H9 (cell line): Measurements from ENCODE around the gene PCDHA1. TPM values are rescaled to one million over a fixed set of nuclear protein-coding genes. Genes with fewer than 3 reads are reported as not detected.

ENCODE experiments used
- DNase-seq: peaks from one replicate; pipeline ENCODE4 v3.0.0-alpha.2; 2017
- H2AFZ ChIP-seq: one replicate; pipeline ENCODE4 v1.6.1; 2013; ENCODE audit warnings: mild to moderate bottlenecking, low read length, control low read depth, moderate library complexity
- H2AK5ac ChIP-seq: 2 replicates; pipeline ENCODE4 v1.6.1; 2013; ENCODE audit warnings: low read length, control low read depth, mixed read lengths; ENCODE audit not compliant: insufficient read length
- H2BK120ac ChIP-seq: one replicate; pipeline ENCODE4 v1.6.1; 2013; ENCODE audit warnings: low read depth, mild to moderate bottlenecking, low read length, control low read depth, inconsistent platforms; ENCODE audit not compliant: poor library complexity, severe bottlenecking
- H2BK12ac ChIP-seq: 2 replicates; pipeline ENCODE4 v1.6.1; 2013; ENCODE audit warnings: low read length, control low read depth, mixed read lengths, low read depth; ENCODE audit not compliant: insufficient read length
- H2BK15ac ChIP-seq: 2 replicates; pipeline ENCODE4 v1.6.1; 2013; ENCODE audit warnings: low read depth, low read length, control low read depth
- H2BK20ac ChIP-seq: one replicate; pipeline ENCODE4 v1.6.1; 2013; ENCODE audit warnings: low read depth, mild to moderate bottlenecking, low read length, control low read depth, inconsistent platforms; ENCODE audit not compliant: poor library complexity, severe bottlenecking
- H2BK5ac ChIP-seq: 2 replicates; pipeline ENCODE4 v1.6.1; 2013; ENCODE audit warnings: low read length, control low read depth, mixed read lengths; ENCODE audit not compliant: insufficient read length
- H3K14ac ChIP-seq: 2 replicates; pipeline ENCODE4 v1.6.1; 2013; ENCODE audit warnings: low read length, control low read depth; ENCODE audit not compliant: insufficient read depth
- H3K18ac ChIP-seq: 2 replicates; pipeline ENCODE4 v1.6.1; 2013; ENCODE audit warnings: low read depth, mild to moderate bottlenecking, mixed read lengths, low read length, control low read depth; ENCODE audit not compliant: insufficient read length
- H3K23ac ChIP-seq: 2 replicates; pipeline ENCODE4 v1.6.1; 2013; ENCODE audit warnings: low read length, control low read depth, mixed read lengths, low read depth; ENCODE audit not compliant: insufficient read length
- H3K23me2 ChIP-seq: 2 replicates; pipeline ENCODE4 v1.6.1; 2013; ENCODE audit warnings: low read depth, mild to moderate bottlenecking, mixed read lengths, low read length, control low read depth; ENCODE audit not compliant: insufficient read length, poor library complexity, severe bottlenecking
- H3K27ac ChIP-seq: 2 replicates; pipeline ENCODE4 v1.5.1; 2013; ENCODE audit warnings: low read length, control low read depth, mixed read lengths, low read depth; ENCODE audit not compliant: insufficient read length
- H3K27me3 ChIP-seq: 2 replicates; pipeline ENCODE4 v1.6.1; 2013; ENCODE audit warnings: low read length, control low read depth, inconsistent platforms; ENCODE audit not compliant: insufficient read depth
- H3K4ac ChIP-seq: 2 replicates; pipeline ENCODE4 v1.6.1; 2013; ENCODE audit warnings: low read depth, mild to moderate bottlenecking, control low read depth, inconsistent platforms, low read length, moderate library complexity
- H3K4me1 ChIP-seq: 2 replicates; pipeline ENCODE4 v1.6.1; 2013; ENCODE audit warnings: low read length, control low read depth, inconsistent platforms; ENCODE audit not compliant: insufficient read depth
- H3K4me2 ChIP-seq: 2 replicates; pipeline ENCODE4 v1.6.1; 2013; ENCODE audit warnings: low read length, control low read depth, mixed read lengths; ENCODE audit not compliant: insufficient read length, insufficient read depth
- H3K56ac ChIP-seq: 2 replicates; pipeline ENCODE4 v1.6.1; 2013; ENCODE audit warnings: low read depth, mild to moderate bottlenecking, mixed read lengths, low read length, control low read depth; ENCODE audit not compliant: insufficient read length
- H3K79me1 ChIP-seq: 2 replicates; pipeline ENCODE4 v1.6.1; 2013; ENCODE audit warnings: low read depth, mild to moderate bottlenecking, moderate library complexity, low read length, control low read depth, inconsistent platforms; ENCODE audit not compliant: insufficient read depth, poor library complexity, severe bottlenecking
- H3K79me2 ChIP-seq: 2 replicates; pipeline ENCODE4 v1.6.1; 2013; ENCODE audit warnings: low read length, control low read depth, inconsistent platforms; ENCODE audit not compliant: insufficient read depth
- H3K9ac ChIP-seq: 2 replicates; pipeline ENCODE4 v1.6.1; 2013; ENCODE audit warnings: low read length, control low read depth, mixed read lengths; ENCODE audit not compliant: insufficient read length; ENCODE audit errors: extremely low read depth
- H3K9me3 ChIP-seq: one replicate; pipeline ENCODE4 v1.6.1; 2013; ENCODE audit warnings: low read depth, low read length, inconsistent platforms; ENCODE audit not compliant: control insufficient read depth
- H3T11ph ChIP-seq: one replicate; pipeline ENCODE4 v1.6.1; 2013; ENCODE audit warnings: mild to moderate bottlenecking, low read length, control low read depth, inconsistent platforms
- H4K20me1 ChIP-seq: one replicate; pipeline ENCODE4 v1.6.1; 2013; ENCODE audit not compliant: control insufficient read depth, insufficient read length, insufficient read depth
- H4K5ac ChIP-seq: 2 replicates; pipeline ENCODE4 v1.6.1; 2013; ENCODE audit warnings: low read depth, mild to moderate bottlenecking, mixed read lengths, low read length, control low read depth; ENCODE audit not compliant: insufficient read length
- H4K8ac ChIP-seq: replicated peaks from 2 replicates; pipeline ENCODE4 v1.6.1; 2013; ENCODE audit warnings: low read length, control low read depth, mixed read lengths, low read depth; ENCODE audit not compliant: insufficient read length
- H4K91ac ChIP-seq: 2 replicates; pipeline ENCODE4 v1.6.1; 2013; ENCODE audit warnings: low read depth, mild to moderate bottlenecking, moderate library complexity, mixed read lengths, low read length, control low read depth; ENCODE audit not compliant: insufficient read length
- H3K27ac Mint-ChIP-seq, 3 experiments: 2 replicates in 2 of 3; 3 replicates in 1 of 3; pipeline ENCODE4 v1.8.0; 2020 to 2021; ENCODE audit warnings: mixed read lengths in 3 of 3, mild to moderate bottlenecking in 1 of 3, moderate library complexity in 1 of 3
- H3K27me3 Mint-ChIP-seq: 2 replicates; pipeline ENCODE4 v1.8.0; 2021; ENCODE audit warnings: low read depth, mild to moderate bottlenecking, moderate library complexity, mixed read lengths
- H3K36me3 Mint-ChIP-seq, 3 experiments: 2 replicates in 2 of 3; 3 replicates in 1 of 3; pipeline ENCODE4 v1.8.0; 2020 to 2021; ENCODE audit warnings: low read depth in 3 of 3, mixed read lengths in 3 of 3; ENCODE audit not compliant: insufficient read depth in 1 of 3
- H3K4me1 Mint-ChIP-seq, 2 experiments: 2 replicates each; pipeline ENCODE4 v1.8.0; 2020; ENCODE audit warnings: mixed read lengths in 2 of 2
- H3K4me3 Mint-ChIP-seq, 2 experiments: 2 replicates in 1 of 2; 3 replicates in 1 of 2; pipeline ENCODE4 v1.8.0; 2020 to 2021; ENCODE audit warnings: mild to moderate bottlenecking in 2 of 2, mixed read lengths in 2 of 2, moderate library complexity in 1 of 2
- H3K9me3 Mint-ChIP-seq, 2 experiments: 2 replicates in 1 of 2; 3 replicates in 1 of 2; pipeline ENCODE4 v1.8.0; 2020; ENCODE audit warnings: mild to moderate bottlenecking in 2 of 2, mixed read lengths in 2 of 2, moderate library complexity in 1 of 2
- CTCF ChIP-seq: fragments of 200-600 bp; sonication (generic); conservative IDR thresholded peaks from 3 replicates; pipeline ENCODE4 v1.8.0; 2021; ENCODE audit warnings: antibody characterized with exemption, mild to moderate bottlenecking
- WGBS: extraction: QIAGEN DNeasy Blood & Tissue Kit; methylation state at CpG from one replicate; pipeline ENCODE4 v1.1.7; 2013; ENCODE audit warnings: missing lambda C conversion rate, low lambda C conversion rate, mixed read lengths; ENCODE audit not compliant: insufficient read length; ENCODE audit errors: extremely low coverage; 5-methylcytosine and 5-hydroxymethylcytosine counted together
- total RNA-seq: library from RNA; stranded (reverse); gene quantifications from 2 replicates; pipeline ENCODE4 v1.2.1, GENCODE V29; 2021

Gene PCDHA1
- total RNA-seq, 1 experiment from 2014 or later: 0.61 TPM

GRCh38 chr5:140967226-140967893 lies 181.4 kb downstream of the PCDHA1 start:
- H3K14ac ChIP-seq: no peak overlapping the region; the same call in 1 of the 2 replicates
- no CpG with 5 or more reads among the region's 34 CpGs for WGBS
- H3K9ac ChIP-seq: peak overlapping the region; percentile 32
- peak; percentile 56 for DNase-seq
- H3K23ac ChIP-seq: no peak overlapping the region
- no peak overlapping the region for H3T11ph ChIP-seq
- H3K9me3 ChIP-seq: no peaks in the 10 kb centered on the region
- H3K4me2 ChIP-seq: peak overlapping the region; percentile 54
- Mint-ChIP-seq H3K27ac (no peak overlapping the region), H3K4me3 (peak overlapping the region; percentile 82 to 84), H3K4me1 (peaks cover 40 to 44% of the 10 kb centered on the region in 2 experiments), H3K27me3 (peaks cover 41% of the 10 kb centered on the region), H3K9me3 (no peaks in the 10 kb centered on the region), H3K36me3 (peaks cover 0 to 4% (median 2%) of the 10 kb centered on the region in 3 experiments; a peak in 3 of 7 replicates)
- H2BK5ac ChIP-seq: no peak overlapping the region
- H4K5ac ChIP-seq: no peak overlapping the region
- no peak overlapping the region for H3K18ac ChIP-seq
- no peak overlapping the region for H2BK120ac ChIP-seq
- H3K23me2 ChIP-seq: peaks cover 14% of the 10 kb centered on the region
- H3K56ac ChIP-seq: no peak overlapping the region
- no peak for TF ChIP-seq CTCF
- H3K27me3 ChIP-seq: peaks cover 6% of the 10 kb centered on the region; the same call in 1 of the 2 replicates
- H3K79me1 ChIP-seq: no peaks in the 10 kb centered on the region
- H2BK15ac ChIP-seq: no peak overlapping the region
- peaks cover 2% of the 10 kb centered on the region for H4K20me1 ChIP-seq
- H4K8ac ChIP-seq: no peak overlapping the region
- H2BK12ac ChIP-seq: no peak overlapping the region
- no peak overlapping the region for H3K4ac ChIP-seq
- no peak overlapping the region for H2BK20ac ChIP-seq
- H2AK5ac ChIP-seq: no peak overlapping the region
- H3K79me2 ChIP-seq: no peaks in the 10 kb centered on the region
- peaks cover 3% of the 10 kb centered on the region; the same call in 1 of the 2 replicates for H3K4me1 ChIP-seq
- H4K91ac ChIP-seq: no peak overlapping the region
- no peak overlapping the region for H2AFZ ChIP-seq
- H3K27ac ChIP-seq: no peak overlapping the region
